GM15510 (cell line): ENCODE results near the gene NEBL.

Source experiments
- POLR2A ChIP-seq: IDR thresholded peaks from 3 replicates; pipeline ENCODE4 v1.6.1; 2011; ENCODE audit warnings: borderline replicate concordance; ENCODE audit not compliant: insufficient read length; ENCODE audit errors: extremely low read depth

NEBL gene

GRCh38 chr10:20797290-20797689, 99.8 kb downstream of the NEBL start:
- TF ChIP-seq POLR2A, result no peak

GRCh38 chr10:20795391-20795790, 101.7 kb downstream of the NEBL start:
- TF ChIP-seq POLR2A, result no peak

DNA sequence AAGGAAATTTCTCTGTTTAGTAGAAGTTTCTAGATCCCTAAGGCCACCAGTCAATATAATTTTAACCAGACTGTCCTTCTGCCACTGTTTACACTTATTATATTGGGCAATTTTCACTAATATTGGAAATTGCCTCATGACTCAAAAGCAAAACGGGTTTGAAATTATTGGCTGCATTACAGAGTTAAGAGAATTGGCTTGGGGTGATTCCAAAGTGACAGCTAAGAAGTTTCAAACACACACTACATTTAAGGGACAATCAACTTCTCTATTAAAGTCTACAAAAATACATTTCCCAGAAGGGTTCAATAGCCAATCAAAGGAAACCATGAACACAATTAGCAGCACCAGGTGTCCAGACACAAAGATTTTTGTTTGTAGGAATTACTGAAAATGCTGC, 111.9 kb downstream of the NEBL start:
- no peak for TF ChIP-seq POLR2A

GRCh38 chr10:20778008-20778757, 118.9 kb downstream of the NEBL start:
- no peak for TF ChIP-seq POLR2A

DNA sequence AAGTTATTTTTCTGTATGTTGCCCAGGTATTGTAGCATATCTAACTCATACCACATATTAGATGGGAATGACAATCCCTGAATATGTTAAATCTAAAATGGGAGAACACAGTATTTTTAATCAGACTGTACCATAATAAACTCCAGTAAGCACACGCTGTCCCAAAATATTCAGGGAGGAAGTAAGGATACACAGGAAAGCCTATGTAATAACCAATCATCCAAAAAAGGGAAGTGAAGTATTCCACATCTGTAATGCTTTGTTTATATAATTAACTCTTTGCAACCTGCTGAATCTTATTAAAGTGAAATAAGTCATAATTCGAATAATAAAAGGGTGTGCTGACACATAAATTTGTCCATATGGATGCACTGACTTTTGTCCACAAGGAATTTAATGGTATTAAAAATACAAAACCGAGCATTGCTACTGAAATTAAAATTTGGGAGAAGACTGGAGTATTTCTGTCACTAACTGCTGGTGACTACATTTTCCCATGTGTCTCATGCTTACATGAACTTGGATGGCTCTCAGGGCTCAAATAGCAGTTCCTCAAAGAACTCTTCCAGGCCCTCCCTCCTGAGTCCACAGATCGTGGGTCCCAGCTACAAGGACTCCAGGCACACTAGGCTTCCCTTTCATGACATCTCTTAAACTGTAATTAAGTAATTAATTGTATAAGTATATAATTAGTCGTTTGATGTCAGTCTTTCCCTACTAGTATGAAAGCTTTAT, 120.6 kb downstream of the NEBL start:
- no peak for TF ChIP-seq POLR2A

DNA sequence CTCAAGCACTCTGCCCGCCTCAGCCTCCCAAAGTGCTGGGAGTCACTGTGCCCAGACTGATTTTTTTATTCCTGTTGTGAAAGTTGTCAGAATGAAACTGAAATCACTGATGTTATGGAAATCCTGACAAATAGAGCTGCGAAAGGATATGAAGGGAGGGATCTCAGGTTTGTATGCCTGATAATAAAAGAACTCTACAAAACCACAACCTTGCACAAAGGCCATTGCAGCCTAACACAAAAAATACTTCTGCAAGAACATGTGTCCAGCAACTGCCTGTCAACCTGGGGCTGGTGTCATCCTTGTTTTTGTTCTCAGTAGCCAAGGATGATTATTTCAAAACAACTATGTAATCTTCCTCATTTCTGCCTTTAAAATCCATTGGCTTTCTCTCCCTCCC, 126.1 kb downstream of the NEBL start:
- TF ChIP-seq POLR2A, result no peak

GRCh38 chr10:20769481-20769880, 127.6 kb downstream of the NEBL start:
- TF ChIP-seq POLR2A, result no peak

DNA sequence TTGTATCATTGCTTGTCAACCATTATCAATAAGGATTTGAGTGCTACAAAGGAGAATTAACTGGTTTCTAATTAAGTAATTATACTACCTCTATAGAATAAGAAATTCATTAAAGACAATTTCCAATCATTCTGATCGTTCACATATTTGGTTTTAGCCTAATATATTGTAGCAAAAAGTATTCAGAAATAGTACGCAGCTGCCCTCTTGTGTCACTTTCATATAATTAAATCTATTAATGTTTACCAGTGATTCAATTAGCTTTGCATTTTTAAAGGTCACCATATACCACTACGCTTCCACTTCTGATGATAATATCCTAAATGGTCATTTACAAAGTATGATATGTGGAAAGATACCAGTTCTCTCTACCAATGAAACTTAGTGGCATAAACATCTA, 128.3 kb downstream of the NEBL start:
- no peak for TF ChIP-seq POLR2A

DNA sequence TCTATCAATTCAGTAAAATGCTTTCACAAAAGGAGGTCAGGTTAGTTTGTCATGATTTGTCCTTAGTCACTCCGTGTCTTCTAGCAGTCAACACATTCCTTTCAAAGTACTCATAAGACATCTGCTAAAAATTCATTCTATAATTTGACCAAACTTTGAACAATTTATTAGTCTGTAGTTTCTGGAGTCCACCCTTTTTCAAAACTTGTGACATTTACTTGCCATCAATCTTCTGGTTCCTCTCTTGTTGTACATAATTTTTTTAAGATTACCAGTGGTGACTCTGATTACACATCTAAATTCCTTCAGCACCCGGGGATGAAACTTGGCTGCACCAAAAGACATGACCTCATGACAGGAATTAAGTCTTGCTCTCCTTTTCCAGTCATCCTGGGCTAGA, 130.1 kb downstream of the NEBL start:
- no peak for TF ChIP-seq POLR2A

DNA sequence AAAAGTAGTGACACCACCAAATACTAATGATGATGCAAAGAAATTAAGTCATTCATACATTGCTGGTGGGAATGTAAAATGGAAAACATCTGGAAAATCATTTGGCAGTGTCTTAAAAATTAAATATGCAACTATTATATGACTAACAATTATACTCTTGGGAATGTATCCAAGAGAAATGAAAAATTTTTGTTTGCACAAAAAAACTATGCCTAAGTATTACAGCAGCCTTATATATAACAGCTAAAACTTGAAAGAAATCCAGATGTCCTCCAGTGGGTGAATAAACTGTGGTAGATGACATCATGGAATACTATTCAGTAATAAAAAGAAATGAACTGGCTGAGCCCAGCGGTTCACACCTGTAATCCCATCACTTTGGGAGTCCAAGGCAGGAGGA, 132.0 kb downstream of the NEBL start:
- no peak for TF ChIP-seq POLR2A

DNA sequence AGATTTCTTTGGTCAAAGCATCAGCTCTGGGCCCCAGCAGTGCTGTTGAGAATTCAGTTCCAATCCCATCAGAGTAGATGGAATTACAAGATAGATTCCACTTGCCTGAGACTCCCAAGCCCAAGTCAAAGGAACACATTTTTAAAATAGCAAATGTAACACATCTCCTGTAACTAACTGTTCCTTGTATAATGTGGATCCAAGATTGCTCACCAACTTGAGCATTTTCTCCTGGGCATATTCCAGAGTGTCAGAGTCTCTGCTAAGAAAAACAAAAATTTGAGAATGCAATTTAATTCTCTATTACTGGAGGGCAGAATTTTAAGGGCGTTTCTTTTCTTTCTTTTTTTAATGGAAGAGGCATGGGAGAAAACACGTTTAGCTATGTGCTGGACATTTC, 136.7 kb downstream of the NEBL start:
- no peak for TF ChIP-seq POLR2A

DNA sequence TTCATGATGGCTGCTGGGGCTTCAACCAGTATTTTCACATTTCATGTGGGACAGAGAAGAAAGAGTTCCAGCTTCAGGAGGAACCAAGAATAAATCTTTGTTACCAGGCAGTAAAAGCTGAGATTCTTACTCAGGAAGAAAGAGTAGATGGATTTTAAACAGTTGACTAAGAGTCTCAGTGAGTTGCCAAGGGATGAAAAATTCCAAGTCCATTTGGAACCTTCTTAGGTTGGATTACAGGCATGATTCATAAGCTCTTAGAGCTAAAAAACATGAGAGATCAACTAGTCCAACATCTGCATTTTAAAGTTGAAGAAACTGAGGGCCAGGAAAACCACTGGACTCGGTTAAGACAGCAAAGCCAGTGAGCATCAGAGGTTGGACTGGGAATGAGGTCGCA, 148.6 kb downstream of the NEBL start:
- TF ChIP-seq POLR2A, result no peak

GRCh38 chr10:20747782-20748181, 149.3 kb downstream of the NEBL start:
- no peak for TF ChIP-seq POLR2A

DNA sequence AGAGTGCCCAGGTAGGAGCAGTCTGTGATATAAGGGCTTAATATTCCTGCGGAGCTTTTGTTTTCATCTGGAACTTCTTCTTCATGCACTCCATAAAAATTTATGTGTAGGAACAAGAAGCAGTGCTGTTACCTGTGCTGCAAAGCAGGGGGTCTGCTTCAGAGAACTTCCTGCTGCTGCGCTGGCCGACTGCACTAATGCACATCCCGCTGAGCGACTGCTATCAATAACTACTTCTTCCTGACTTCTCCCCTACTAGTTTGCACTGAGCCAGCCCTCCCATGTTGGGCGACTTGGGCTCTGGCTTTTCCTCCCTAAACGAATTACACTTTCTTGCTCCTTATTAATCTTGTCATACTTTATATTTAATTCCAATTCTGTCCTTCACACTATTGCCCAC, 150.3 kb downstream of the NEBL start:
- no peak for TF ChIP-seq POLR2A

- TF ChIP-seq POLR2A, result no peak
Measured at GRCh38 chr10:20745556-20746375, 151.3 kb downstream of the NEBL start.
